ENCODE data around the gene CNTN3.

DNA sequence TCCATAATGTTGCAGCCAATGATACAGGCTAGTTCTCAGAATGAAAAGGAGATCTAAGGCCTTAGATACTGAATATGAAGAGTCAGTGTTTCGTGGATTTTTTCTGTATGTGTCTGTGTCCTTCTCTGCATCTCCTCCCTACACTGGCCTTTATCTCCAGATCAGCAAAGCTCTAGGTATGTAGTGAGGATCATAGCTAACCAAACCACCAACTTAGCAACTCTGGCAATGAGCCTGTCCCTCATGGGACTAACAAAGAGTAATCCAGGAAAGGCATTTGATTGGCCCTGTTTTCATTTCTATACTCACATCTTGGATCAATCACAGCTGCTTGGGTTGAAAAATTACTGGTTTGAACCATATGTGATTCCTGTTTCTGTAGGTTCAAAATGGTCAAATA is 18.6 kb upstream of the CNTN3 start:
- TF ChIP-seq, protein P1, sequence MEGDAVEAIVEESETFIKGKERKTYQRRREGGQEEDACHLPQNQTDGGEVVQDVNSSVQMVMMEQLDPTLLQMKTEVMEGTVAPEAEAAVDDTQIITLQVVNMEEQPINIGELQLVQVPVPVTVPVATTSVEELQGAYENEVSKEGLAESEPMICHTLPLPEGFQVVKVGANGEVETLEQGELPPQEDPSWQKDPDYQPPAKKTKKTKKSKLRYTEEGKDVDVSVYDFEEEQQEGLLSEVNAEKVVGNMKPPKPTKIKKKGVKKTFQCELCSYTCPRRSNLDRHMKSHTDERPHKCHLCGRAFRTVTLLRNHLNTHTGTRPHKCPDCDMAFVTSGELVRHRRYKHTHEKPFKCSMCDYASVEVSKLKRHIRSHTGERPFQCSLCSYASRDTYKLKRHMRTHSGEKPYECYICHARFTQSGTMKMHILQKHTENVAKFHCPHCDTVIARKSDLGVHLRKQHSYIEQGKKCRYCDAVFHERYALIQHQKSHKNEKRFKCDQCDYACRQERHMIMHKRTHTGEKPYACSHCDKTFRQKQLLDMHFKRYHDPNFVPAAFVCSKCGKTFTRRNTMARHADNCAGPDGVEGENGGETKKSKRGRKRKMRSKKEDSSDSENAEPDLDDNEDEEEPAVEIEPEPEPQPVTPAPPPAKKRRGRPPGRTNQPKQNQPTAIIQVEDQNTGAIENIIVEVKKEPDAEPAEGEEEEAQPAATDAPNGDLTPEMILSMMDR (conservative IDR thresholded peaks at IDR 0.05) = no peak
- TF ChIP-seq ZFX (IDR thresholded peaks at IDR 0.05) = no peak

Data from C4-2B (cell line).